Panc1 (cell line): Measurements from ENCODE around the gene RUNX1. TPM values are rescaled to one million over a fixed set of nuclear protein-coding genes. Genes with fewer than 3 reads are reported as not detected.

Source experiments
- ATAC-seq: fragments of 200-7000 bp; cut with Tn5 transposase; 2 replicates; pipeline ENCODE4 v1.9.1; 2020; ENCODE audit warnings: mild to moderate bottlenecking, moderate library complexity
- BruUV-seq: library from RNA; stranded (reverse); fragments of 400-500 nt; replicated peaks from 2 replicates; lab custom pipeline; 2021; lab: Mats Ljungman, UMichigan
- CTCF ChIA-PET: fragments of 300-600 bp; sonication (Branson Sonifier 250); formaldehyde crosslinking; loops from one replicate; lab custom pipeline; 2022; ENCODE audit warnings: antibody characterized with exemption; lab: Charles Lee
- POLR2A ChIA-PET: fragments of 300-600 bp; sonication (Branson Sonifier 250); formaldehyde crosslinking; loops from one replicate; lab custom pipeline; 2022; ENCODE audit warnings: antibody characterized with exemption; lab: Charles Lee
- DNase-seq: peaks from one replicate; pipeline ENCODE4 v3.0.0-alpha.2; 2010; ENCODE audit warnings: low read depth, low spot score
- H3K27ac ChIP-seq: 2 replicates; pipeline ENCODE4 v1.5.1; 2011; ENCODE audit warnings: mild to moderate bottlenecking, low read length, inconsistent platforms
- H3K27me3 ChIP-seq: fragments of 200-500 bp; sonication (Bioruptor generic); 2 replicates; pipeline ENCODE4 v1.6.0; 2014; ENCODE audit warnings: low read length, inconsistent platforms; ENCODE audit not compliant: control insufficient read depth, insufficient read depth
- H3K36me3 ChIP-seq: fragments of 200-500 bp; sonication (Bioruptor generic); 2 replicates; pipeline ENCODE4 v1.5.1; 2014; ENCODE audit warnings: inconsistent platforms, mild to moderate bottlenecking, low read length, moderate library complexity; ENCODE audit not compliant: control insufficient read depth, insufficient read depth
- H3K4me1 ChIP-seq: 2 replicates; pipeline ENCODE4 v1.5.1; 2011; ENCODE audit warnings: inconsistent platforms, mild to moderate bottlenecking, low read length, moderate library complexity; ENCODE audit not compliant: control insufficient read depth, insufficient read depth
- H3K4me3 ChIP-seq, 2 experiments: 2 replicates each; pipeline ENCODE4 v1.5.1; 2011 to 2012; ENCODE audit warnings: low read depth in 2 of 2, low read length in 2 of 2, mild to moderate bottlenecking in 2 of 2, inconsistent platforms in 1 of 2, moderate library complexity in 1 of 2
- H3K9me3 ChIP-seq: fragments of 200-500 bp; sonication (Bioruptor generic); 2 replicates; pipeline ENCODE4 v1.5.1; 2014; ENCODE audit warnings: low read depth, mild to moderate bottlenecking, inconsistent platforms, low read length, moderate library complexity; ENCODE audit not compliant: control insufficient read depth, insufficient read depth
- CTCF ChIP-seq: fragments of 450-650 bp; IDR thresholded peaks from 2 replicates; pipeline ENCODE4 v1.5.1; 2017; ENCODE audit warnings: mild to moderate bottlenecking
- POLR2AphosphoS5 ChIP-seq: IDR thresholded peaks from 2 replicates; pipeline ENCODE4 v1.6.1; 2012; ENCODE audit warnings: mild to moderate bottlenecking, low read depth, low read length, moderate library complexity
- REST ChIP-seq, 2 experiments: IDR thresholded peaks; 2 replicates each; pipeline ENCODE4 v1.6.1; 2011 to 2012; ENCODE audit warnings: low read depth in 2 of 2, control low read depth in 1 of 2, low read length in 1 of 2, mild to moderate bottlenecking in 1 of 2, moderate library complexity in 1 of 2; ENCODE audit not compliant: insufficient read depth in 1 of 2
- SIN3A ChIP-seq: IDR thresholded peaks from 2 replicates; pipeline ENCODE4 v1.6.1; 2012; ENCODE audit warnings: low read depth, mild to moderate bottlenecking, low read length, moderate library complexity, borderline replicate concordance; ENCODE audit not compliant: insufficient read depth
- TCF7L2 ChIP-seq: IDR thresholded peaks from 2 replicates; pipeline ENCODE4 v1.6.1; 2011; ENCODE audit warnings: mild to moderate bottlenecking, low read depth, low read length, inconsistent platforms
- in situ Hi-C: cut with HindIII; loops from 2 replicates; pipeline ENCODE4 v1.10.0; 2016; ENCODE audit warnings: low sequenced_read_pairs, low pct_unique_long_range_greater_than_20kb
- intact Hi-C: fragments of 100-400 bp; cut with micrococcal nuclease; formaldehyde crosslinking; loops from one replicate; pipeline ENCODE4 v1.10.0; 2022; ENCODE audit not compliant: unreplicated experiment
- total RNA-seq: library from RNA; stranded (reverse); gene quantifications from one replicate; pipeline ENCODE4 v1.2.1, GENCODE V29; 2021; ENCODE audit not compliant: unreplicated experiment

Gene RUNX1
- total RNA-seq, 1 experiment from 2014 or later: 22.4 TPM

DNA sequence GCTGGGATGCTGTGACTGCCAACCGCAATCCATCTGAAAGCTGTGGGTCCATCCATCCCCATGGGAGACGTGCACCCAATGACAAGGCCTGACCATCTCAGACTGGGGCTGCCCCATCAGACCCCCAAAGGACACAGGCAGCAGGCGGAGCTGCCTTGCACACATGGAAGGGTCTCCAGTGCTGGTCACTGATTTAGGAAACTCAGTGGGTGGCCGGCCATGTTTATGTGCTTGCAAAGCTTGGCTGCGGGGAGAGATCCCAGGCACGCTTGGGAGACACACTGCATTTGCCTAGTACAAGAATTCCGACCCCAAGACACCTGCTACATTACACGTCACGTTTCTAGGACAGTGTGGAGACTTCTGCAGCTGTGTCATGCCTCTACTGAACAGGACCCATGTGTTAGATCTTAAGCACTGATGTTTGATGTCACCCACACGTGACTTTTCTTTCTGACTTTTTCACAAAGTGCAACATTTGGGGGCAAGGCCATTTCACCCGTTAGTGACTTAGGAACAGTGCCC is 198.9 kb downstream of the RUNX1 start:
- in situ Hi-C loops: no loop called here
- ChIA-PET CTCF (no interaction called here), POLR2A (no interaction called here)
- Histone ChIP-seq H3K36me3 (no peaks in the 10 kb centered on the region), H3K9me3 (no peaks in the 10 kb centered on the region), H3K27me3 (no peaks in the 10 kb centered on the region), H3K4me1 (peaks cover 14% of the 10 kb centered on the region), H3K27ac (no peak overlapping the region), H3K4me3 (no peak overlapping the region)
- DNase-seq (no peak), ATAC-seq (no peak)
- intact Hi-C loops: no loop called here
- BruUV-seq: no TSS peak
- TF ChIP-seq POLR2AphosphoS5: no peak
- TF ChIP-seq TCF7L2: no peak
- TF ChIP-seq REST (IDR thresholded peaks at IDR 0.05; ENCODE audit: insufficient read depth in 1 of 2, low read depth in 2 of 2, low read length in 1 of 2): no peak
- no peak for TF ChIP-seq CTCF
- TF ChIP-seq SIN3A: no peak

- no peaks in the 10 kb centered on the region for H3K36me3 ChIP-seq
Observed at GRCh38 chr21:34846601-34847112, 202.4 kb downstream of the RUNX1 start.

More at GRCh38 chr21:34846601-34847112, 202.4 kb downstream of the RUNX1 start:
- in situ Hi-C loops (no loop called here), intact Hi-C loops (no loop called here)
- Histone ChIP-seq H3K4me3 (no peak overlapping the region), H3K27me3 (no peaks in the 10 kb centered on the region), H3K27ac (no peak overlapping the region), H3K9me3 (no peaks in the 10 kb centered on the region), H3K4me1 (peaks cover 27% of the 10 kb centered on the region)
- BruUV-seq: no TSS peak
- ChIA-PET CTCF (interaction anchor here (0.6 kb wide), 2 partner anchors 1169 to 1808 kb away, joined by 3 to 6 read pairs; no protein-coding TSS in a partner anchor), POLR2A (no interaction called here)
- no peak for DNase-seq
- TF ChIP-seq POLR2AphosphoS5 (no peak), SIN3A (no peak), CTCF (no peak), TCF7L2 (no peak), REST (IDR thresholded peaks at IDR 0.05; ENCODE audit: insufficient read depth in 1 of 2, low read depth in 2 of 2, low read length in 1 of 2) (no peak)
- ATAC-seq: no peak; the same call in 1 of the 2 replicates
